ENCODE data around the gene FTCDNL1. TPM values are rescaled to one million over a fixed set of nuclear protein-coding genes. Genes with fewer than 3 reads are reported as not detected.

Gene FTCDNL1
- total and polyA plus RNA-seq, 9 of the 15 experiments (the other 6 are each of a cell fraction or from before 2014, with no cell fraction given) = 0.13 to 0.58 (median 0.32) TPM

GRCh38 chr2:199756211-199756610 lies 94.8 kb downstream of the FTCDNL1 start:
- Histone ChIP-seq H3K4me2 (ENCODE audit: insufficient read depth, low read length) (no peak overlapping the region), H3K27me3 (ENCODE audit: control insufficient read depth in 2 of 2, insufficient read depth in 2 of 2, low read length in 2 of 2) (no peaks in the 10 kb centered on the region; a peak in 1 of 5 replicates), H3K9me1 (ENCODE audit: control insufficient read depth, insufficient read depth, low read length) (no peaks in the 10 kb centered on the region), H3K79me2 (ENCODE audit: control insufficient read depth, insufficient read depth, low read length) (no peaks in the 10 kb centered on the region), H4K20me1 (replicated peaks; ENCODE audit: control insufficient read depth, insufficient read depth, low read length) (no peaks in the 10 kb centered on the region), H3K9me3 (replicated peaks; ENCODE audit: control insufficient read depth, insufficient read depth, low read depth, low read length) (no peaks in the 10 kb centered on the region), H3K4me1 (replicated peaks in 1 of 2; ENCODE audit: control insufficient read depth in 2 of 2, insufficient read depth in 2 of 2, low read length in 2 of 2) (no peaks in the 10 kb centered on the region), H2AFZ (ENCODE audit: low read depth, low read length) (no peak overlapping the region), H3K4me3 (no peak overlapping the region), H3K36me3 (ENCODE audit: control insufficient read depth, insufficient read depth, low read length) (no peaks in the 10 kb centered on the region), H3K27ac (ENCODE audit: extremely low read depth, low read depth, low read length) (no peak overlapping the region), H3K9ac (ENCODE audit: insufficient read depth in 1 of 2, low read depth in 2 of 2, low read length in 2 of 2) (no peak overlapping the region)
- TF ChIP-seq MBD1 (CRISPR knock-in tag; IDR thresholded peaks at IDR 0.05) = no peak
- TF ChIP-seq PHB2 (IDR thresholded peaks at IDR 0.05; ENCODE audit: low read depth) = no peak
- TF ChIP-seq SNRNP70 (optimal IDR thresholded peaks at IDR 0.05; ENCODE audit: low read depth, low read length) = no peak
- TF ChIP-seq LARP7 (IDR thresholded peaks at IDR 0.05) = no peak
- TF ChIP-seq MTA1 (IDR thresholded peaks at IDR 0.05; ENCODE audit: borderline replicate concordance) = no peak
- TF ChIP-seq ZFP91 (CRISPR knock-in tag; IDR thresholded peaks at IDR 0.05) = no peak
- no peak for TF ChIP-seq ZNF518B (CRISPR knock-in tag; IDR thresholded peaks at IDR 0.05)
- TF ChIP-seq ZNF586 (CRISPR knock-in tag; conservative IDR thresholded peaks at IDR 0.05) = no peak
- TF ChIP-seq CXXC5 (CRISPR knock-in tag; IDR thresholded peaks at IDR 0.05) = no peak
- TF ChIP-seq CAMTA2 (CRISPR knock-in tag; conservative IDR thresholded peaks at IDR 0.05) = no peak
- TF ChIP-seq ATF3 (IDR thresholded peaks at IDR 0.05) = no peak
- no peak for TF ChIP-seq ATF3 (CRISPR knock-in tag; conservative IDR thresholded peaks at IDR 0.05)
- TF ChIP-seq EHMT2 (IDR thresholded peaks at IDR 0.05) = no peak
- TF ChIP-seq ASH1L (IDR thresholded peaks at IDR 0.05; ENCODE audit: borderline replicate concordance, low read depth, partially characterized antibody) = no peak
- no peak for TF ChIP-seq CBFA2T2 (conservative IDR thresholded peaks at IDR 0.05)
- in situ Hi-C loops (cut with MboI) (no loop called here), intact Hi-C loops (cut with micrococcal nuclease) (no loop called here)
- 0% methylated on average over 3 of the region's 3 CpGs for WGBS (ENCODE audit: insufficient coverage, low coverage, missing lambda C conversion rate)
- no peak for DNase-seq (ENCODE audit: extremely low read depth in 1 of 4, low spot score in 3 of 4)
- no peak for FAIRE-seq
- no peak for ATAC-seq
- POLR2A ChIA-PET = no interaction called here
- no TSS peak for BruUV-seq (replicated peaks)
- CTCF ChIA-PET (ENCODE audit: low intra/inter-chr PET ratio) = no interaction called here

Measured in K562 (cell line).